IMR-90 (cell line): Measurements from ENCODE around the gene OR51E1. TPM values are rescaled to one million over a fixed set of nuclear protein-coding genes. Genes with fewer than 3 reads are reported as not detected.

ENCODE experiments used
- ATAC-seq: fragments of 200-7000 bp; cut with Tn5 transposase; 2 replicates; pipeline ENCODE4 v1.9.1; 2020; ENCODE audit warnings: low read depth, mild to moderate bottlenecking, moderate library complexity
- BruUV-seq: library from RNA; stranded (reverse); fragments of 400-500 nt; replicated peaks from 2 replicates; lab custom pipeline; 2021; lab: Mats Ljungman, UMichigan
- CTCF ChIA-PET: fragments of 300-600 bp; formaldehyde crosslinking; extraction: SDS; loops from one replicate; lab custom pipeline; 2021; ENCODE audit warnings: antibody characterized with exemption; lab: Yijun Ruan, JAX
- POLR2A ChIA-PET: fragments of 300-600 bp; sonication (Branson Sonifier 250); formaldehyde crosslinking; loops from one replicate; lab custom pipeline; 2022; ENCODE audit warnings: antibody characterized with exemption; ENCODE audit not compliant: unreplicated experiment; lab: Charles Lee
- DNase-seq: peaks from one replicate; pipeline ENCODE4 v3.0.0; 2013
- H2AFZ ChIP-seq: replicated peaks from 2 replicates; pipeline ENCODE3; 2013; ENCODE audit warnings: low read length, mild to moderate bottlenecking; ENCODE audit not compliant: poor library complexity
- H2AK5ac ChIP-seq: 2 replicates; pipeline ENCODE4 v1.6.1; 2013; ENCODE audit warnings: low read depth, low read length, inconsistent platforms
- H2AK9ac ChIP-seq: replicated peaks from 2 replicates; pipeline ENCODE3; 2013; ENCODE audit warnings: mild to moderate bottlenecking, low read depth, low read length, moderate library complexity; ENCODE audit not compliant: poor library complexity
- H2BK120ac ChIP-seq: 2 replicates; pipeline ENCODE4 v1.6.1; 2013; ENCODE audit warnings: low read depth, low read length, inconsistent platforms
- H2BK15ac ChIP-seq: 3 replicates; pipeline ENCODE4 v1.6.1; 2013; ENCODE audit warnings: low read depth, low read length, inconsistent platforms
- H2BK20ac ChIP-seq: 2 replicates; pipeline ENCODE4 v1.6.1; 2013; ENCODE audit warnings: low read depth, mild to moderate bottlenecking, inconsistent platforms, low read length, moderate library complexity
- H2BK5ac ChIP-seq: 2 replicates; pipeline ENCODE4 v1.6.1; 2013; ENCODE audit warnings: mild to moderate bottlenecking, low read depth, low read length, inconsistent platforms; ENCODE audit not compliant: poor library complexity, severe bottlenecking
- H3K14ac ChIP-seq: replicated peaks from 2 replicates; pipeline ENCODE4 v1.6.1; 2013; ENCODE audit warnings: low read depth, low read length, inconsistent platforms
- H3K18ac ChIP-seq: 2 replicates; pipeline ENCODE4 v1.6.1; 2013; ENCODE audit warnings: low read depth, low read length, control low read depth
- H3K23ac ChIP-seq: 2 replicates; pipeline ENCODE4 v1.6.1; 2013; ENCODE audit warnings: low read depth, low read length, inconsistent platforms
- H3K27ac ChIP-seq: 2 replicates; pipeline ENCODE4 v1.5.1; 2013; ENCODE audit warnings: mild to moderate bottlenecking, control low read depth, low read length; ENCODE audit not compliant: insufficient read depth
- H3K27me3 ChIP-seq: 2 replicates; pipeline ENCODE4 v1.6.1; 2013; ENCODE audit warnings: low read length; ENCODE audit not compliant: control insufficient read depth, insufficient read depth
- H3K36me3 ChIP-seq: 2 replicates; pipeline ENCODE4 v1.6.1; 2013; ENCODE audit warnings: low read length, mixed read lengths; ENCODE audit not compliant: control insufficient read depth, insufficient read depth
- H3K4ac ChIP-seq: 2 replicates; pipeline ENCODE4 v1.6.1; 2013; ENCODE audit warnings: low read depth, low read length, inconsistent platforms
- H3K4me1 ChIP-seq: 2 replicates; pipeline ENCODE4 v1.6.1; 2013; ENCODE audit warnings: low read length, mixed read lengths; ENCODE audit not compliant: control insufficient read depth, insufficient read depth
- H3K4me2 ChIP-seq: 2 replicates; pipeline ENCODE4 v1.6.1; 2013; ENCODE audit warnings: low read depth, mild to moderate bottlenecking, control low read depth, low read length, moderate library complexity
- H3K4me3 ChIP-seq: 2 replicates; pipeline ENCODE4 v1.5.1; 2013; ENCODE audit warnings: low read depth, mild to moderate bottlenecking, control low read depth, low read length, moderate library complexity; ENCODE audit not compliant: insufficient read depth
- H3K56ac ChIP-seq: 2 replicates; pipeline ENCODE4 v1.6.1; 2013; ENCODE audit warnings: low read length, inconsistent platforms; ENCODE audit not compliant: insufficient read depth; ENCODE audit errors: extremely low read depth
- H3K79me1 ChIP-seq, 2 experiments: 2 replicates each; pipeline ENCODE4 v1.6.1; 2013; ENCODE audit warnings: low read length in 2 of 2, inconsistent platforms in 1 of 2, low read depth in 1 of 2
- H3K9ac ChIP-seq: 2 replicates; pipeline ENCODE4 v1.6.1; 2013; ENCODE audit warnings: low read depth, low read length, control low read depth
- H3K9me1 ChIP-seq: 2 replicates; pipeline ENCODE4 v1.6.1; 2013; ENCODE audit warnings: low read length, inconsistent platforms; ENCODE audit not compliant: insufficient read depth
- H3K9me3 ChIP-seq: 2 replicates; pipeline ENCODE4 v1.6.1; 2013; ENCODE audit warnings: low read length; ENCODE audit not compliant: control insufficient read depth, insufficient read depth
- H4K20me1 ChIP-seq: 2 replicates; pipeline ENCODE4 v1.6.1; 2013; ENCODE audit warnings: low read length, inconsistent platforms; ENCODE audit not compliant: insufficient read depth
- H4K5ac ChIP-seq: 2 replicates; pipeline ENCODE4 v1.6.1; 2013; ENCODE audit warnings: mild to moderate bottlenecking, low read depth, low read length, control low read depth
- H4K8ac ChIP-seq, 2 experiments: 2 replicates each; pipeline ENCODE4 v1.6.1; 2013; ENCODE audit warnings: low read depth in 2 of 2, low read length in 2 of 2, control low read depth in 1 of 2, inconsistent platforms in 1 of 2
- H4K91ac ChIP-seq: 2 replicates; pipeline ENCODE4 v1.6.1; 2013; ENCODE audit warnings: low read depth, low read length, inconsistent platforms; ENCODE audit not compliant: insufficient read depth
- BHLHE40 ChIP-seq: fragments of 150-350 bp; IDR thresholded peaks from 2 replicates; pipeline ENCODE4 v1.6.1; 2016; ENCODE audit warnings: mild to moderate bottlenecking, low read depth, low read length
- CHD1 ChIP-seq: IDR thresholded peaks from 2 replicates; pipeline ENCODE4 v1.6.1; 2012; ENCODE audit warnings: low read depth, low read length, improper control_type of control experiment
- CTCF ChIP-seq: conservative IDR thresholded peaks from 2 replicates; pipeline ENCODE4 v1.5.1; 2012; ENCODE audit warnings: mild to moderate bottlenecking, low read depth, low read length, improper control_type of control experiment
- FOS ChIP-seq: fragments of 150-350 bp; IDR thresholded peaks from 2 replicates; pipeline ENCODE4 v1.6.1; 2016; ENCODE audit warnings: low read depth, low read length
- MAFK ChIP-seq: IDR thresholded peaks from 2 replicates; pipeline ENCODE4 v1.6.1; 2012; ENCODE audit warnings: low read depth, low read length, improper control_type of control experiment
- MAZ ChIP-seq: IDR thresholded peaks from 2 replicates; pipeline ENCODE4 v1.6.1; 2012; ENCODE audit warnings: low read depth, mild to moderate bottlenecking, low read length, improper control_type of control experiment, moderate library complexity, borderline replicate concordance
- MXI1 ChIP-seq: IDR thresholded peaks from 2 replicates; pipeline ENCODE4 v1.6.1; 2012; ENCODE audit warnings: low read depth, mild to moderate bottlenecking, low read length, moderate library complexity, borderline replicate concordance
- NFE2L2 ChIP-seq: fragments of 150-350 bp; IDR thresholded peaks from 2 replicates; pipeline ENCODE4 v1.6.1; 2016; ENCODE audit warnings: low read depth, mild to moderate bottlenecking, low read length
- POLR2A ChIP-seq: IDR thresholded peaks from 2 replicates; pipeline ENCODE4 v1.6.1; 2012; ENCODE audit warnings: mild to moderate bottlenecking, low read depth, low read length
- RAD21 ChIP-seq: IDR thresholded peaks from 2 replicates; pipeline ENCODE4 v1.6.1; 2012; ENCODE audit warnings: low read length, improper control_type of control experiment
- RCOR1 ChIP-seq: IDR thresholded peaks from 2 replicates; pipeline ENCODE4 v1.6.1; 2012; ENCODE audit warnings: mild to moderate bottlenecking, low read length, improper control_type of control experiment; ENCODE audit not compliant: insufficient replicate concordance
- RFX5 ChIP-seq: IDR thresholded peaks from 2 replicates; pipeline ENCODE4 v1.8.0; 2012; ENCODE audit warnings: low read depth, mild to moderate bottlenecking, low read length, moderate library complexity
- SMC3 ChIP-seq: fragments of 150-350 bp; IDR thresholded peaks from 2 replicates; pipeline ENCODE4 v1.6.1; 2016; ENCODE audit warnings: low read depth, mild to moderate bottlenecking, antibody characterized with exemption, low read length, moderate library complexity
- USF2 ChIP-seq: fragments of 150-350 bp; IDR thresholded peaks from 2 replicates; pipeline ENCODE4 v1.6.1; 2017; ENCODE audit warnings: mild to moderate bottlenecking, antibody characterized with exemption, low read length, low read depth
- WGBS, 2 experiments: methylation state at CpG; one replicate each; pipeline versions ENCODE4 v1.1.5 to v1.1.7; 2013; ENCODE audit warnings: missing lambda C conversion rate in 2 of 2; ENCODE audit not compliant: insufficient read length in 1 of 2; ENCODE audit errors: extremely low coverage in 2 of 2; 5-methylcytosine and 5-hydroxymethylcytosine counted together
- dilution Hi-C: fragments of 300-500 bp; cut with HindIII; formaldehyde crosslinking; loops from one replicate; pipeline ENCODE4 v1.14.3; 2018; ENCODE audit warnings: low sequenced_read_pairs; ENCODE audit not compliant: unreplicated experiment
- in situ Hi-C: fragments of 300-500 bp; cut with MboI; formaldehyde crosslinking; loops from 3 replicates; pipeline ENCODE4 v1.14.3; 2019; ENCODE audit warnings: low sequenced_read_pairs, inconsistent platforms, mixed read lengths
- intact Hi-C: fragments of 100-400 bp; cut with micrococcal nuclease; formaldehyde crosslinking; loops from 2 replicates; pipeline ENCODE4 v1.10.0; 2022
- polyA plus RNA-seq, 3 experiments: library from polyadenylated mRNA; depleted of rRNA; stranded (reverse); fragments of >200 nt; gene quantifications; 2 replicates each; pipeline ENCODE4 v1.2.3, GENCODE V29; 2012; ENCODE audit warnings: low replicate concordance in 1 of 3
- total RNA-seq: library from RNA; depleted of rRNA; stranded (reverse); fragments of >200 nt; gene quantifications from 2 replicates; pipeline ENCODE4 v1.2.3, GENCODE V29; 2012

Gene OR51E1
- total and polyA plus RNA-seq, 2 of the 4 experiments (the other 2 are of a cell fraction), result 0.02 TPM; not detected in 1

- no peaks in the 10 kb centered on the region for H3K9me3 ChIP-seq
- no peak overlapping the region for H3K4me3 ChIP-seq
- no peaks in the 10 kb centered on the region for H3K79me1 ChIP-seq
- no peak overlapping the region for H4K91ac ChIP-seq
- no peak overlapping the region for H3K9ac ChIP-seq
- DNase-seq (no peak), ATAC-seq (no peak)
- H3K9me1 ChIP-seq, result no peaks in the 10 kb centered on the region
- no peak overlapping the region for H3K56ac ChIP-seq
- no peak overlapping the region for H2AK9ac ChIP-seq
- H3K14ac ChIP-seq, result no peak overlapping the region
- TF ChIP-seq FOS (no peak), MXI1 (no peak), MAZ (no peak), POLR2A (no peak), USF2 (no peak), BHLHE40 (no peak), CTCF (no peak), NFE2L2 (no peak), CHD1 (no peak), MAFK (no peak), RCOR1 (no peak), RFX5 (no peak), RAD21 (no peak), SMC3 (no peak)
- H2BK20ac ChIP-seq, result no peak overlapping the region
- no peak overlapping the region for H3K4ac ChIP-seq
- no peak overlapping the region for H2BK120ac ChIP-seq
- H2AK5ac ChIP-seq, result no peak overlapping the region
- POLR2A ChIA-PET, result no interaction called here
- H3K23ac ChIP-seq, result no peak overlapping the region
- H3K27me3 ChIP-seq, result no peaks in the 10 kb centered on the region
- H4K5ac ChIP-seq, result no peak overlapping the region
- H3K27ac ChIP-seq, result no peak overlapping the region
- H2BK15ac ChIP-seq, result no peak overlapping the region
- dilution Hi-C loops, result no loop called here
- H4K8ac ChIP-seq, result no peak overlapping the region
- intact Hi-C loops, result no loop called here
- H3K4me1 ChIP-seq, result no peaks in the 10 kb centered on the region
- H3K4me2 ChIP-seq, result no peak overlapping the region
- no peaks in the 10 kb centered on the region for H3K36me3 ChIP-seq
- H4K20me1 ChIP-seq, result no peaks in the 10 kb centered on the region
- H3K18ac ChIP-seq, result no peak overlapping the region
- no peak overlapping the region for H2AFZ ChIP-seq
- in situ Hi-C loops, result no loop called here
- no peak overlapping the region for H2BK5ac ChIP-seq
- no TSS peak for BruUV-seq
- CTCF ChIA-PET, result no interaction called here
- WGBS, 2 experiments, result 0% methylated on average over 1 of the region's 4 CpGs; no CpG with 5 or more reads in 1 of the 2 experiments
Observed at GRCh38 chr11:4647766-4648165, 4.0 kb downstream of the OR51E1 start.
